Measurements from ENCODE around the gene NOB1. TPM values are rescaled to one million over a fixed set of nuclear protein-coding genes. Genes with fewer than 3 reads are reported as not detected.

Gene NOB1
- total RNA-seq, result 32.2 and 45.7 TPM in 2 replicates

- DNase-seq (ENCODE audit: low read depth), result peak; percentile 57
- peak within 1 kb of the TSS; percentile 83 for H3K4me3 ChIP-seq (ENCODE audit: low read depth, low read length)
- TF ChIP-seq CTCF (conservative IDR thresholded peaks at IDR 0.05; ENCODE audit: low read depth, low read length), result peak; percentile 96
Observed at GRCh38 chr16:69754469-69755310, at the start of gene NOB1. Gene NOB1, minus strand, starts transcription at chr16:69754926. Its CDS starts 16 bp downstream, at chr16:69754910.

DNA sequence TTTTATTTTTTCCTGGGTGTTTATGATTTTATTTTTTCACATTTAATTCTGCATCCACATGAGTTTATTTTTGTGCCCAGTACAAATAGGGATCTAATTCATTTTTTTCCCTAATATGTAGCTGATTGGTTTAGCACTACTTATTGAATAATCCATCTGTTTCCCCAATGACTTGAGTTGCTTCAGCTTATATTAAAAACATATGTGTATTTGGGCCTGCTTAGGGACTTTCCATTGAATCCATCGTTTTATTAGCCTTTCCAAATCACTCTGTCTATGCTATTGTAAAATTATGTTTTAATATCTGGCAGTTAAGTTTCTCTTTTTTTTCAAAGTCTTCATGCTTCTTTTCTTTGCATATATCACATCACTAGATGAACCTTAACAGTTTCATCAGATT, 49.6 kb upstream of the NOB1 start:
- H3K4me3 ChIP-seq (ENCODE audit: low read depth, low read length), result no peak overlapping the region
- no peak for DNase-seq (ENCODE audit: low read depth)
- TF ChIP-seq CTCF (conservative IDR thresholded peaks at IDR 0.05; ENCODE audit: low read depth, low read length), result no peak

GRCh38 chr16:69799611-69800031, 44.9 kb upstream of the NOB1 start:
- DNase-seq (ENCODE audit: low read depth), result no peak
- H3K4me3 ChIP-seq (ENCODE audit: low read depth, low read length), result no peak overlapping the region

DNA sequence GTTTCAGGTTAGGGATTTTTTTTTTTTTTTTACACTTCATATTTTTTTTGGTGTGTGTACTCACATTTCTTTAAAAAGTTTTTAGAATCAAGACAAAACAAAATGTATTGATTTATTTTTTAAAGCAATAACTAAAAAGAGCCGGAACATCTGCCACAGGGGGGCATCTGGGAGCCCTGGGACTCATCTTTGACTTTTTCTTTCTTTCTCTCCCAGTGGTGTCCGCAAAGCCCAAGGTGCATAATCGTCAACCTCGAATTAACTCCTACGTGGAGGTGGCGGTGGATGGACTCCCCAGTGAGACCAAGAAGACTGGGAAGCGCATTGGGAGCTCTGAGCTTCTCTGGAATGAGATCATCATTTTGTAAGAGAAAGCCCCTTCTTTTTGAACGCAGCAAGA, 43.7 kb upstream of the NOB1 start:
- no peak for DNase-seq (ENCODE audit: low read depth)
- peak; percentile 48 for TF ChIP-seq CTCF (conservative IDR thresholded peaks at IDR 0.05; ENCODE audit: low read depth, low read length)
- H3K4me3 ChIP-seq (ENCODE audit: low read depth, low read length), result no peak overlapping the region

More at GRCh38 chr16:69799611-69800031, 44.9 kb upstream of the NOB1 start:
- no peak for TF ChIP-seq CTCF (conservative IDR thresholded peaks at IDR 0.05; ENCODE audit: low read depth, low read length)

- peak; percentile 93 for TF ChIP-seq CTCF (conservative IDR thresholded peaks at IDR 0.05; ENCODE audit: low read depth, low read length)
- peak; percentile 32 for DNase-seq (ENCODE audit: low read depth)
Observed at GRCh38 chr16:69796285-69797118, 41.8 kb upstream of the NOB1 start.

DNA sequence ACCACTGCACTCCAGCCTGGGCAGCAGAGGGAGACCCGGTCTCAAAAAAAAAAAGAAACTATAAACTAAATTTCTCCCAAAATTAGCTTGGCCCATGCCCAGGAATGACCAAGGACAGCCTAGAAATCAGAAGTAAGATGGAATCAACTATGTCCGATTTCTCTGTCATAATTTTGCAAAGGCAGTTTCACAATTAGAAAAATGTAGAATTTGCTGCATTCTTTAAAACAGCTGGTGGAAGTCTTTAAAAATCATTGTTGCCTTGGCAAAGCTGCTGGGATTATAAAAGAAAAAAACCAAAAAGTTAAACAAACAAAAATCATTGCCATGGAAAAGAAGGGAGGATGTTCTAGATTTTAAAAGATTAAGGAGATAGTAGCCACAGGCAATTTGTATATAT, 39.8 kb upstream of the NOB1 start:
- TF ChIP-seq CTCF (conservative IDR thresholded peaks at IDR 0.05; ENCODE audit: low read depth, low read length), result no peak
- no peak for DNase-seq (ENCODE audit: low read depth)
- H3K4me3 ChIP-seq (ENCODE audit: low read depth, low read length), result no peak overlapping the region

More at GRCh38 chr16:69796285-69797118, 41.8 kb upstream of the NOB1 start:
- peak overlapping the region; percentile 39 for H3K4me3 ChIP-seq (ENCODE audit: low read depth, low read length)

All from epithelial cell of proximal tubule (primary cell).